H1 (cell line): ENCODE measurements around the gene NGEF. TPM values are rescaled to one million over a fixed set of nuclear protein-coding genes. Genes with fewer than 3 reads are reported as not detected.

Experiments used
- BACH1 ChIP-seq: IDR thresholded peaks from 2 replicates; pipeline ENCODE4 v1.6.1; 2012; ENCODE audit warnings: low read length, improper control_type of control experiment
- CHD7 ChIP-seq: fragments of 300-600 bp; sonication (generic); IDR thresholded peaks from 2 replicates; pipeline ENCODE4 v1.7.1; 2012; ENCODE audit warnings: low read length, moderate library complexity, mild to moderate bottlenecking, inconsistent platforms; ENCODE audit not compliant: insufficient replicate concordance
- PHF8 ChIP-seq: fragments of 200-600 bp; sonication (generic); conservative IDR thresholded peaks from 2 replicates; pipeline ENCODE4 v1.7.1; 2012; ENCODE audit warnings: low read depth, mild to moderate bottlenecking, inconsistent platforms, low read length, moderate library complexity
- TAF7 ChIP-seq: optimal IDR thresholded peaks from 2 replicates; pipeline ENCODE3; 2011; ENCODE audit warnings: low read depth, mild to moderate bottlenecking, inconsistent platforms, low read length, moderate library complexity, borderline replicate concordance
- TCF12 ChIP-seq: IDR thresholded peaks from 2 replicates; pipeline ENCODE4 v1.6.1; 2011; ENCODE audit warnings: low read depth, mild to moderate bottlenecking, low read length
- YY1 ChIP-seq: IDR thresholded peaks from 2 replicates; pipeline ENCODE4 v1.6.1; 2011; ENCODE audit warnings: low read depth, mild to moderate bottlenecking, low read length
- polyA plus RNA-seq, 7 experiments: library from polyadenylated mRNA; depleted of rRNA in 3 of 7; stranded (reverse) in 5 of 7; unstranded in 2 of 7; fragments of >200 nt in 5 of 7; fragments of 200-250 nt in 2 of 7; gene quantifications; 1 replicate in 5 of 7; 2 replicates in 1 of 7; 4 replicates in 1 of 7; pipeline versions ENCODE4 v1.2.1 to v1.2.3, GENCODE V29; 2011 to 2013; ENCODE audit warnings: missing spikeins in 2 of 7, mixed read lengths in 2 of 7
- total RNA-seq: library from RNA; stranded (reverse); fragmentation: NEBNext Ultra II Directional; extraction: Animal tissue kit (Norgen Biotek cat#: 25700); gene quantifications from 2 replicates; pipeline ENCODE4 v1.2.1, GENCODE V29; 2021

Gene NGEF
- total and polyA plus RNA-seq, 2 of the 8 experiments (the other 6 are each of a cell fraction or from before 2014, with no cell fraction given) = 2.7 to 3.2 TPM

- TF ChIP-seq CHD7 (no peak), TAF7 (no peak), TCF12 (no peak), YY1 (no peak), BACH1 (no peak), PHF8 (no peak)
- TF ChIP-seq, all 59 proteins: peak for 0
These were observed 32.4 kb downstream of the NGEF start (continued) for GRCh38 chr2:232980683-232981082.
